H1 (cell line): ENCODE measurements around the gene UGT1A6. TPM values are rescaled to one million over a fixed set of nuclear protein-coding genes. Genes with fewer than 3 reads are reported as not detected.

Source experiments
- CTCF ChIA-PET: fragments of 300-600 bp; sonication (Branson Sonifier 250); formaldehyde crosslinking; loops from one replicate; lab custom pipeline; 2021; ENCODE audit not compliant: partially characterized antibody; lab: Charles Lee
- POLR2A ChIA-PET: fragments of 300-600 bp; sonication (Branson Sonifier 250); formaldehyde crosslinking; loops from one replicate; lab custom pipeline; 2021; ENCODE audit warnings: inconsistent platforms; ENCODE audit not compliant: partially characterized antibody; lab: Charles Lee
- DNase-seq, 2 experiments: peaks; one replicate each; pipeline versions ENCODE4 v3.0.0 to v3.0.0-alpha.2; 2010 to 2022; ENCODE audit warnings: low spot score in 2 of 2, low read depth in 1 of 2, mixed read lengths in 1 of 2
- FAIRE-seq: peaks from 2 replicates; lab custom pipeline; 2011; peaks lifted over from hg19 to GRCh38; lab: Jason Lieb, UNC
- H2AFZ ChIP-seq: 2 replicates; pipeline ENCODE4 v1.8.1; 2012; ENCODE audit warnings: low read length, inconsistent platforms
- H2AK5ac ChIP-seq: 2 replicates; pipeline ENCODE4 v1.6.1; 2013; ENCODE audit warnings: low read depth, low read length
- H2BK120ac ChIP-seq: replicated peaks from 2 replicates; pipeline ENCODE3; 2013; ENCODE audit warnings: low read depth, low read length, inconsistent platforms
- H2BK12ac ChIP-seq: 2 replicates; pipeline ENCODE4 v1.6.1; 2013; ENCODE audit warnings: low read depth, low read length
- H2BK15ac ChIP-seq: 2 replicates; pipeline ENCODE4 v1.6.1; 2013; ENCODE audit warnings: low read length
- H2BK20ac ChIP-seq: 2 replicates; pipeline ENCODE4 v1.6.1; 2013; ENCODE audit warnings: low read length
- H2BK5ac ChIP-seq: 2 replicates; pipeline ENCODE4 v1.6.1; 2013; ENCODE audit warnings: low read depth, low read length
- H3K14ac ChIP-seq: 2 replicates; pipeline ENCODE4 v1.6.1; 2013; ENCODE audit warnings: inconsistent platforms; ENCODE audit not compliant: insufficient read length
- H3K18ac ChIP-seq: 2 replicates; pipeline ENCODE4 v1.6.1; 2013; ENCODE audit warnings: low read length; ENCODE audit errors: extremely low read depth
- H3K23ac ChIP-seq: 2 replicates; pipeline ENCODE4 v1.6.1; 2013; ENCODE audit warnings: inconsistent platforms; ENCODE audit not compliant: insufficient read length
- H3K23me2 ChIP-seq: 2 replicates; pipeline ENCODE4 v1.6.1; 2013; ENCODE audit warnings: low read depth, low read length
- H3K27ac ChIP-seq: 2 replicates; pipeline ENCODE4 v1.6.1; 2011; ENCODE audit warnings: low read depth, low read length, inconsistent platforms
- H3K27me3 ChIP-seq, 4 experiments: replicated peaks in 1 of 4; 1 replicate in 1 of 4; 2 replicates in 3 of 4; pipeline versions ENCODE4 v1.6.1 to v1.8.1; 2011 to 2013; ENCODE audit warnings: low read length in 3 of 4, mild to moderate bottlenecking in 3 of 4, inconsistent platforms in 2 of 4, mixed read lengths in 2 of 4, moderate library complexity in 1 of 4; ENCODE audit not compliant: control insufficient read depth in 3 of 4, insufficient read depth in 3 of 4; ENCODE audit errors: extremely low read depth in 1 of 4
- H3K36me3 ChIP-seq, 4 experiments: 2 replicates each; pipeline versions ENCODE4 v1.6.1 to v1.8.1; 2011 to 2013; ENCODE audit warnings: mild to moderate bottlenecking in 4 of 4, low read length in 3 of 4, moderate library complexity in 2 of 4, control low read depth in 1 of 4, inconsistent platforms in 1 of 4; ENCODE audit not compliant: insufficient read depth in 4 of 4, control insufficient read depth in 2 of 4
- H3K4ac ChIP-seq: replicated peaks from 2 replicates; pipeline ENCODE3; 2013; ENCODE audit warnings: low read length, low read depth, mixed read lengths, inconsistent platforms; ENCODE audit not compliant: insufficient read length
- H3K4me1 ChIP-seq, 4 experiments: replicated peaks in 1 of 4; 1 replicate in 1 of 4; 2 replicates in 3 of 4; pipeline versions ENCODE4 v1.6.1 to v1.8.1; 2011 to 2013; ENCODE audit warnings: low read length in 3 of 4, inconsistent platforms in 2 of 4, mixed read lengths in 1 of 4; ENCODE audit not compliant: insufficient read depth in 4 of 4, control insufficient read depth in 3 of 4
- H3K4me2 ChIP-seq, 2 experiments: 2 replicates each; pipeline versions ENCODE4 v1.6.1 to v1.8.1; 2011 to 2013; ENCODE audit warnings: low read depth in 2 of 2, low read length in 2 of 2, control low read depth in 1 of 2, inconsistent platforms in 1 of 2, mild to moderate bottlenecking in 1 of 2; ENCODE audit not compliant: insufficient read depth in 1 of 2
- H3K4me3 ChIP-seq, 4 experiments: fragments of 200-600, 300-600 bp in 1 of 4; sonication (generic), shearing (Covaris generic), sonication (Bioruptor Twin) in 1 of 4; 2 replicates each; pipeline versions ENCODE4 v1.5.1 to v1.8.1; 2011 to 2016; ENCODE audit warnings: low read length in 4 of 4, low read depth in 3 of 4, control low read depth in 2 of 4, inconsistent platforms in 2 of 4, mild to moderate bottlenecking in 2 of 4, mixed read lengths in 1 of 4, moderate library complexity in 1 of 4; ENCODE audit not compliant: insufficient read depth in 2 of 4; ENCODE audit errors: extremely low read depth in 1 of 4
- H3K56ac ChIP-seq: replicated peaks from 2 replicates; pipeline ENCODE3; 2013; ENCODE audit warnings: low read depth, mild to moderate bottlenecking, mixed read lengths, low read length, inconsistent platforms; ENCODE audit not compliant: insufficient read length
- H3K79me1 ChIP-seq: 2 replicates; pipeline ENCODE4 v1.6.1; 2013; ENCODE audit warnings: low read depth, low read length, control low read depth
- H3K79me2 ChIP-seq, 2 experiments: 2 replicates each; pipeline versions ENCODE4 v1.6.1 to v1.8.1; 2012 to 2013; ENCODE audit warnings: low read length in 2 of 2, mild to moderate bottlenecking in 2 of 2, inconsistent platforms in 1 of 2; ENCODE audit not compliant: insufficient read depth in 2 of 2, control insufficient read depth in 1 of 2
- H3K9ac ChIP-seq, 4 experiments: replicated peaks in 1 of 4; 1 replicate in 1 of 4; 2 replicates in 3 of 4; pipeline versions ENCODE4 v1.6.1 to v1.8.1; 2011 to 2013; ENCODE audit warnings: low read depth in 3 of 4, low read length in 3 of 4, control low read depth in 2 of 4, mild to moderate bottlenecking in 2 of 4, moderate library complexity in 2 of 4, inconsistent platforms in 1 of 4; ENCODE audit errors: extremely low read depth in 1 of 4
- H3K9me3 ChIP-seq, 2 experiments: 2 replicates each; pipeline versions ENCODE4 v1.6.1 to v1.8.1; 2012 to 2013; ENCODE audit warnings: mild to moderate bottlenecking in 2 of 2, moderate library complexity in 2 of 2, control low read depth in 1 of 2, inconsistent platforms in 1 of 2, low read depth in 1 of 2, low read length in 1 of 2, mixed read lengths in 1 of 2; ENCODE audit not compliant: insufficient read depth in 2 of 2
- H4K20me1 ChIP-seq, 2 experiments: replicated peaks in 1 of 2; 2 replicates each; pipeline versions ENCODE3 to v1.8.1; 2011 to 2013; ENCODE audit warnings: inconsistent platforms in 2 of 2, low read length in 2 of 2, mild to moderate bottlenecking in 1 of 2; ENCODE audit not compliant: insufficient read depth in 2 of 2, control insufficient read depth in 1 of 2
- H4K5ac ChIP-seq: 2 replicates; pipeline ENCODE4 v1.6.1; 2013; ENCODE audit warnings: low read length, low read depth, mixed read lengths, inconsistent platforms; ENCODE audit not compliant: insufficient read length
- H4K8ac ChIP-seq: 2 replicates; pipeline ENCODE4 v1.8.0; 2013; ENCODE audit warnings: mild to moderate bottlenecking, moderate library complexity, low read length, inconsistent platforms; ENCODE audit not compliant: insufficient read depth; ENCODE audit errors: extremely low read depth
- H4K91ac ChIP-seq: replicated peaks from 2 replicates; pipeline ENCODE3; 2013; ENCODE audit warnings: low read length, mixed read lengths, inconsistent platforms; ENCODE audit not compliant: insufficient read length
- BACH1 ChIP-seq: IDR thresholded peaks from 2 replicates; pipeline ENCODE4 v1.6.1; 2012; ENCODE audit warnings: low read length, improper control_type of control experiment
- WGBS, 2 experiments: shearing (Covaris generic) in 1 of 2; methylation state at CpG; one replicate each; pipeline versions ENCODE4 v1.1.6 to v1.1.7; 2013 to 2015; ENCODE audit warnings: low lambda C conversion rate in 2 of 2, mixed read lengths in 2 of 2, inconsistent platforms in 1 of 2, low coverage in 1 of 2, missing lambda C conversion rate in 1 of 2; ENCODE audit not compliant: insufficient replicate concordance in 2 of 2, insufficient coverage in 1 of 2, insufficient read length in 1 of 2; ENCODE audit errors: extremely low coverage in 1 of 2, missing lambda C conversion rate in 1 of 2; 5-methylcytosine and 5-hydroxymethylcytosine counted together
- polyA plus RNA-seq, 7 experiments: library from polyadenylated mRNA; depleted of rRNA in 3 of 7; stranded (reverse) in 5 of 7; unstranded in 2 of 7; fragments of >200 nt in 5 of 7; fragments of 200-250 nt in 2 of 7; gene quantifications; 1 replicate in 5 of 7; 2 replicates in 1 of 7; 4 replicates in 1 of 7; pipeline versions ENCODE4 v1.2.1 to v1.2.3, GENCODE V29; 2011 to 2013; ENCODE audit warnings: missing spikeins in 2 of 7, mixed read lengths in 2 of 7
- total RNA-seq: library from RNA; stranded (reverse); fragmentation: NEBNext Ultra II Directional; extraction: Animal tissue kit (Norgen Biotek cat#: 25700); gene quantifications from 2 replicates; pipeline ENCODE4 v1.2.1, GENCODE V29; 2021

The UGT1A6 gene
- total and polyA plus RNA-seq, 2 of the 8 experiments (the other 6 are each of a cell fraction or from before 2014, with no cell fraction given), result not detected

- Histone ChIP-seq H4K20me1 (no peaks in the 10 kb centered on the region), H3K23ac (no peak overlapping the region), H3K4me2 (no peak overlapping the region), H3K27me3 (no peaks in the 10 kb centered on the region), H3K36me3 (no peaks in the 10 kb centered on the region), H3K9ac (no peak overlapping the region), H3K4me1 (no peaks in the 10 kb centered on the region), H2BK20ac (no peak overlapping the region), H3K4me3 (no peak overlapping the region), H2BK5ac (no peak overlapping the region), H2BK120ac (no peak overlapping the region), H3K23me2 (no peaks in the 10 kb centered on the region), H3K18ac (no peak overlapping the region), H3K56ac (no peak overlapping the region), H2BK12ac (no peak overlapping the region), H2AK5ac (no peak overlapping the region), H3K79me1 (no peaks in the 10 kb centered on the region), H3K4ac (no peak overlapping the region), H3K79me2 (no peaks in the 10 kb centered on the region), H4K91ac (no peak overlapping the region), H3K9me3 (no peaks in the 10 kb centered on the region; a peak in 1 of 4 replicates), H3K14ac (no peak overlapping the region), H3K27ac (no peak overlapping the region), H4K8ac (no peak overlapping the region), H2AFZ (no peak overlapping the region), H2BK15ac (no peak overlapping the region), H4K5ac (no peak overlapping the region)
- TF ChIP-seq BACH1, result no peak
- DNase-seq, result no peak
- ChIA-PET POLR2A (no interaction called here), CTCF (interaction anchor here (1.4 kb wide), 1 partner anchor 10 kb away, joined by 4 read pairs; no protein-coding TSS in a partner anchor)
- FAIRE-seq, result no peak
- 89% methylated on average over 4 of the region's 4 CpGs; no CpG with 5 or more reads in 1 of the 2 experiments for WGBS, 2 experiments
These were observed 68.5 kb downstream of the UGT1A6 start for GRCh38 chr2:233761040-233761769.
